ENCODE measurements around the gene CDK5RAP2.

CDK5RAP2 gene

DNA sequence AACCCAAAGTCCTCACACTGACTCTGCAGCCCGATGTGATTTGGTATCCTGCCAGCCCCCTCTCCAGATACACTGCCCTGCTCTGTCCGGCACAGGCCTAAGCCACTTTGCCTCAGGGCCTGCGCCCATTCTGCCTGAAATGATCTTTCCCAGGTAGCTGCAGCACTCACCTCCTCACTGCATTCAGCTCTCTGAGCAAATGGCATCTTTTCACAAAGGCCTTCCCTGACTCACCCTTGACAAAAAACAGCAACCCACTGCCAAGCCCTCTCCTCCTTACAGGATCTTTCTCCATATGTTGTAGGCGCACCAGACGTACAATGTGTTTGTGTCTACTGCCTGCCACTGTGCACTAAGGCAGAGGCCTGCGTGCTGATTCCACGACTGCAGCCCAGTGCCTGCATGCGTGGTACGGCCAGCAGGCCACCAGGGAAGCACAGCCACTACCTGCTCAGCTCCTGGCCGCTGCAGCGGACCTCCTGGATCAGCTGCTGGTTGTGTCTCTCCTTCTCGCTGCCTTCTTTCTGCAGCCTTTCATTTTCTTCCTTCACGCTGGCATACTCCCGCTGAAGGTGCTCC lies 171.2 kb downstream of the CDK5RAP2 start:
- TF ChIP-seq ZFX (IDR thresholded peaks at IDR 0.05), result no peak
- TF ChIP-seq, protein P1, sequence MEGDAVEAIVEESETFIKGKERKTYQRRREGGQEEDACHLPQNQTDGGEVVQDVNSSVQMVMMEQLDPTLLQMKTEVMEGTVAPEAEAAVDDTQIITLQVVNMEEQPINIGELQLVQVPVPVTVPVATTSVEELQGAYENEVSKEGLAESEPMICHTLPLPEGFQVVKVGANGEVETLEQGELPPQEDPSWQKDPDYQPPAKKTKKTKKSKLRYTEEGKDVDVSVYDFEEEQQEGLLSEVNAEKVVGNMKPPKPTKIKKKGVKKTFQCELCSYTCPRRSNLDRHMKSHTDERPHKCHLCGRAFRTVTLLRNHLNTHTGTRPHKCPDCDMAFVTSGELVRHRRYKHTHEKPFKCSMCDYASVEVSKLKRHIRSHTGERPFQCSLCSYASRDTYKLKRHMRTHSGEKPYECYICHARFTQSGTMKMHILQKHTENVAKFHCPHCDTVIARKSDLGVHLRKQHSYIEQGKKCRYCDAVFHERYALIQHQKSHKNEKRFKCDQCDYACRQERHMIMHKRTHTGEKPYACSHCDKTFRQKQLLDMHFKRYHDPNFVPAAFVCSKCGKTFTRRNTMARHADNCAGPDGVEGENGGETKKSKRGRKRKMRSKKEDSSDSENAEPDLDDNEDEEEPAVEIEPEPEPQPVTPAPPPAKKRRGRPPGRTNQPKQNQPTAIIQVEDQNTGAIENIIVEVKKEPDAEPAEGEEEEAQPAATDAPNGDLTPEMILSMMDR (conservative IDR thresholded peaks at IDR 0.05), result no peak
- H3K27ac ChIP-seq, result no peak overlapping the region

DNA sequence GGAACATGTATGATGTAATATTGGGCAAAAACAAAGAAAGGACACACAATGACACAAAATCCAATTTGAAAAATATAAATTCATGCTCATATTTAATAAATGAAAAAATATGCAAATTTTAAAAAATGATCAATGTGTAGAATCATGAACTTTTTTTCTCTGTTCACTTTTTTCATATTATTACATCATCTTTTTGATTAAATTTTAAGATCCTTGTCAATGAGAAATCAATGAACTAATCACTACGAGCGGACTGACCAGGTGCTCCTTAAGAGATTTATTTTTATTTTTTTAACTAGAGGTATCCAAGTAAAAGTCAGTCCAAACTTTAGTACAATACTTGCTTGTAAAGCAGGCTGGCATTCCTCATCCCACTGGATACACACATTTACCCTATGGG lies 174.1 kb downstream of the CDK5RAP2 start:
- no peak for TF ChIP-seq ZFX (IDR thresholded peaks at IDR 0.05)
- TF ChIP-seq, protein P1 (conservative IDR thresholded peaks at IDR 0.05), result no peak
- H3K27ac ChIP-seq, result no peak overlapping the region

DNA sequence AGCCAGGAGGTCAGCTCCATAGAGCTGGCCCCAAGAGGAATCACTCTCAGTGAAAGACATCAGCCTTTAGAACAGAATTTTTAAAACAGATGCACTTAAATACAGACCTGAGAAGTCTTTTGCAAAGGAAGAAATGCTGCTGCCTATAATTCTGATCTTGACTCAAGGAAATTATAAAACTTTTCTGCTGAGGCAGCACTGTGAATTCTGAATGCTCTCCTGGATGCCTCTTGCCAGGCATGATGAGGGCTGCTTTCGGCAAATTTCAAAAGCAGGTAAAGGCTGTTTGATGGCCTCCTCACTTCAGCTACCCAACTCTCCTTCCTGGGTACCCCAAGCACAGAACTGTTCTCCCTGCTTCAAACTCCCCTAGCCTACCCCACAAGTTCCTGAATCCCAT lies 174.8 kb downstream of the CDK5RAP2 start:
- no peak for TF ChIP-seq ZFX (IDR thresholded peaks at IDR 0.05)
- TF ChIP-seq, protein P1 (conservative IDR thresholded peaks at IDR 0.05), result no peak
- H3K27ac ChIP-seq, result no peak overlapping the region

DNA sequence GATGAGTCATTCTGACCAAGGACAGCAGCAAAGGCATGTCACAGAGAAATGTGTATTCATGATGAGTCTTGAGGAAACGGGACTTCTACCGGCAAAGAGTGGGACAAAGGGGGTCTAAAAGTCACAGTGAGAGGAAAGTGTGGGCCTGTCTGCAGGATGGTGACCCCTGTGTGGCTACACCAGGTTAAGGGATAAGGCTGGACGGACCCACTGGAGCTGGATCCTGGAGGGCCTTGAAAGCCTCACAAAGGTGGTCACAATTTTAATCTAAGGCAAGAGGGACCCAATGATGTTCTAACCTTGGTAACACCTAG lies 176.5 kb downstream of the CDK5RAP2 start:
- no peak for TF ChIP-seq ZFX (IDR thresholded peaks at IDR 0.05)
- TF ChIP-seq, protein P1 (conservative IDR thresholded peaks at IDR 0.05), result no peak
- no peak overlapping the region for H3K27ac ChIP-seq

DNA sequence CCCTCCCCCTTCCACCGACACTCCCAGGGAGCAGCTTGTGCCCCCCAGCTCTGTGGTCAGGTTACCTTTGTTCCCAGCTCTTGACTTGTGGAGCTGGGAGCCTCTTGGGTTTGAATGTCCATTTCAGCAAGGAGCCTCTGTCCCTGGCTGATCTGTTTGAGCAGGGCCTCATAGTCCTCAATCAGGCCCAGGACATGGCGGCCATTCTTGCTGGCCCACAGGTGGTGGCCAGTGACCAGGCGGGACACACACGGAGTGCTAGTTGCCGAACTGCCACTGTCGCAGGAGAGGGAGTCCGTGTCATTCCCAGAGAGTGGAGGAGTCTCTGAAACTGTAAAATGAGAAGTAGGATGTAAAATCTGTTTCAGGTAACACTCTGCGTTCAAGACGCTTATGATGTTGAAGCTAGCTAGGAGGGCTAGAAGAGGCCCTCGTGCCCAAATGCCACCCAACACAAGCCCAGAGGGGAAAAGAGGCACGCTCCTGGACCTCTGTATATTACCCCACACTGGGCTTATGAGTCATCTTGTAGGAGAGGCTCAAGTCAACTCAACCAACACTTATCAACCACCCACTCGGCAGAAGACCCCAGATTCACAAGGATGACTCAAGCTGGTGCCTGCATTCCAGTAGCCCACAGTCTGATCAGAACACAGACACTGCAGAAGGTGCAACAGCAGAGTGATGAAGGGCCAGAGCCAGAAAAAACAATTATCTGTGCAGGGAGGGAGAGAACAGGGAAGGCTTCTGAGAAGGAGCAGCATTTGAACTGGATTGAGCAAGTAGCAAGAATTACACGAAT lies 177.0 kb downstream of the CDK5RAP2 start:
- TF ChIP-seq ZFX (IDR thresholded peaks at IDR 0.05), result no peak
- TF ChIP-seq, protein P1 (conservative IDR thresholded peaks at IDR 0.05), result no peak
- no peak overlapping the region for H3K27ac ChIP-seq

DNA sequence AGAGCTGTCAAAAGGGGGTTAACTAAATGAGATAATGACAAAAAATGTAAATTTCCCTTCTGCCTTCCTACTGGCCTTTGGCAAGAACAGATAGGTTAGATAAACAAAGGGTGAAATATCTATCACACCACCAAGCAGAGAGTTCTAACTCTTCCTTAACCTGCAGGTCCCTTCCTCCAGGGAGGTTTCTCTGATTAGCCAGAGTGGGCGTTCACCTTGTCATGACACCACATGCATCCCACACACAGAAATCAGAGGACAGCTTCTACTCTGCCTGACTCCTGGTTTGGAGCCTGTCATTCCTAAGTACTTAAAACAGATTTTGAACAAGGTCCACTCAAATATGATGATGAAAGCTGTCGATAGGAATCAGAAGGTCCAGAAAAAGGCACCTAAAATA lies 180.0 kb downstream of the CDK5RAP2 start:
- no peak overlapping the region for H3K27ac ChIP-seq
- TF ChIP-seq, protein P1 (conservative IDR thresholded peaks at IDR 0.05), result no peak
- no peak for TF ChIP-seq ZFX (IDR thresholded peaks at IDR 0.05)

DNA sequence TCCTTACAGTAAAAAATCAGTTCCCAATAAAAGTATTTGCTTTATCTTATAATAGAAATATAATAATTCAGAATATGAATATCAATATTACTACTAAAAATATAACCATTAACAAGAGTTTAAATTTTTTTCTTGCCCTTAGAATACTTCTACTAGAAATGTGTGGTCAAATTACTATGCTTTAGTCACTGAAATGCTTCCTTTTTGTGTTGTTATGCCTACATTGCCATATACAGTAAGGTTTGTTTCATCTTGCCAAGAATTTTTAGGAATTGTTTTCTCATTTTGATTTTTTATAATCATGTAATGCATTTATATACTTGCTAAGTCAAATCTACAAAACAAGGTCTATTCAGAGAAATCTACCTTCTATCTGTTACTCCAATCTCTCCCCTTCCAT lies 181.7 kb downstream of the CDK5RAP2 start:
- no peak for TF ChIP-seq ZFX (IDR thresholded peaks at IDR 0.05)
- TF ChIP-seq, protein P1 (conservative IDR thresholded peaks at IDR 0.05), result no peak
- no peak overlapping the region for H3K27ac ChIP-seq

Measured in C4-2B (cell line).